Erythroblast (primary cell): Measurements from ENCODE around the gene DDX47.

Source experiments
- GATA1 ChIP-seq: IDR thresholded peaks from 2 replicates; pipeline ENCODE4 v1.6.1; 2011; ENCODE audit warnings: low read depth, mild to moderate bottlenecking, control low read depth, low read length, moderate library complexity
- POLR2A ChIP-seq: IDR thresholded peaks from 2 replicates; pipeline ENCODE4 v1.6.1; 2011; ENCODE audit warnings: mild to moderate bottlenecking, low read length

- TF ChIP-seq POLR2A, result no peak
- no peak for TF ChIP-seq GATA1
Measured at GRCh38 chr12:12871587-12872138, 58.5 kb downstream of the DDX47 start.
